Measurements from ENCODE around the gene RNF40.

DNA sequence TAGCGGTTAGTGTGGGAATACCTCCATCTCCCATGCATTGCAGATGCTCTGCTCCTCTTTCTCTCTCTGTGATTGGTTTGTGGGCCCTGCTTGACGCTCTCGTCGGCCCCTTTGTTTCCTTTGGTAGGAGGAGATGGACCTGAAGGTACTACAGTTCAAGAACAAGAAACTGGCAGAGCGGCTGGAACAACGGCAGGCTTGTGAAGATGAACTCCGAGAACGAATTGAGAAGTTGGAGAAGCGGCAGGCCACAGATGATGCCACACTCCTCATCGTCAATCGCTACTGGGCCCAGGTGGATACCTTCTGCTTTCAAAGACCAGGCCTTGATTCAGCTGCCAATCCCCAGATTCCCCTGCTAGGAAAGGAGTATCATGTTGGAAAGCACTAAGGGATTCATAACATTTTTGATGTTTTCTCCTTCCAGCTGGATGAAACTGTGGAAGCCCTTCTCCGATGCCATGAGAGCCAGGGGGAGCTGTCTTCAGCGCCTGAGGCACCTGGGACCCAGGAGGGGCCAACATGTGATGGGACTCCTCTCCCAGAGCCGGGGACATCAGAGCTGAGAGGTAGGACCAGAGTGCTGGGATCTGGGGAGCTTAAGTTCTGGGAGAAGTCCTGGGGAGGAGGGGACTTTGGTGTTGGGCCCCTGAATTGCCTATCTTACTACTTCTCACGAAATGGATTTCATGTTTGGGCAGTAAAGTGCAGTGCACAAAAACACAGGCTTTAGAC lies 1.0 kb downstream of the RNF40 start:
- TF ChIP-seq POLR2AphosphoS5 (IDR thresholded peaks at IDR 0.05; ENCODE audit: borderline replicate concordance, low read depth, low read length) (no peak), EZH2 (IDR thresholded peaks at IDR 0.05) (no peak)

All from SK-N-MC (cell line).